Endothelial cell of hepatic sinusoid (primary cell): Measurements from ENCODE around the gene CFHR4.
"Not testable (repeated sequence)": the region's sequence is repeated elsewhere in the genome, so short reads cannot be mapped to it uniquely, and the experiment has no call there.

Experiments
- in situ Hi-C: cut with HindIII; loops from 2 replicates; pipeline ENCODE4 v1.10.0; 2017; ENCODE audit warnings: low sequenced_read_pairs

Gene CFHR4

GRCh38 chr1:196887515-196888239 is at the start of gene CFHR4:
TSS of gene CFHR4 (plus strand) at chr1:196888052. CDS start at chr1:196888151, 99 bp downstream.
- in situ Hi-C loops: no loop called here

DNA sequence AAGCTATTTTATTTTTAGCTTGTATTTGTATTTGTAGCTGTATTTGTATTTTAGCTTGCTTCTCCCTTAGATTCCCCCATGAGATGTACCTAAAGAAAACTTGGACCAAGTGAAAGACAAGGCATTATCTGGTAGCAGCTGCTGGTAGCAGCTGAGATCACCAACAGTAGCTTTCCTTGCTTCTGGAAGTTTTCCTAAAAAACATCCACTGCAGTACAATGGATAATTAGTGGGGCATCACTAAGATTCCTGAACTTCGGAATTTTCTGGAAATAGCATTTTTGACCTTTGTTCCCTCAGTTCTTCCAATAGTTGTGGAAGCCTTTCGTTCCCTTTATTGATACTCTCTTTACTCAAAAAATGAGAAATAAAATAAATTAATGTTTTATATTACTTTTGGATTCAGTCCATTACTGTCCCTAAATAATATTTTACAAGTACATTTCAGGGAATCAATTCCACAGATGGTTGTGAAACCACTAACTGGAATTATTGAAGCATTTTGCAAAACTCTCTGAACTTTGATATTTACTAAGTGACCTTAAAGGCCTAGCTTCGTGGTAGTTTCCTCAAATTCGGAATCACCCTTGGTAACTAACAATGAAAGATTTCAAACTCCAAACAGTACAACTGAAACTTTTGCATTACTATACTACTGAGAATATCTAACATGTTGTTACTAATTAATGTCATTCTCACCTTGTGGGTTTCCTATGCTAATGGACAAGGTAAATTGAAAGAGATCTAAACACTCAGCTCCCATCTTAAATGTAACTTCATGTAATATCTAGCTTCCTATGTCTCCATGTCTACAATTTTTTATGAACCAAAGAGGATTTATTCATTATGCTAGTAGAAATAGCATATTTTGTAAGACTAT is 38.0 kb upstream of the CFHR4 start:
- in situ Hi-C loops: not testable (repeated sequence)

DNA sequence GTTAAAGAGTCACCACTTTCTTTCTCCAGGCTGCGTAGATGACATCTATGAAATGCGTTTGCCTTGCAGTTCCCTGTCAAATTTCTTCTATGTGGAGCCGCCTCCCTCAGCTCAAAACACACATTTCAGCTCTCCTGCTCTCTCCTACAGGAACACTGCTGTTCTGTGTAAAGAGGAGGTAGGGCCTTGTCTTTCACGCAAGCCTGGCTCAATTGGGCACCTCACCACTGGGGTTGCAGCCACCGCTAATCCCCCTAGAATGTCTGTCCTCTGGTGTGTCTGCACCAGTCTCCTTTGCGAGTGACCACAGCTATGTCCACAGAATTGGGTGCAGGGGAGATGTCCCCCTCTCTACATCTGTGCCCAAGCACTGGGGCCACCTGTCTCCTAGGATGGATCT is 31.8 kb upstream of the CFHR4 start:
- in situ Hi-C loops: no loop called here

DNA sequence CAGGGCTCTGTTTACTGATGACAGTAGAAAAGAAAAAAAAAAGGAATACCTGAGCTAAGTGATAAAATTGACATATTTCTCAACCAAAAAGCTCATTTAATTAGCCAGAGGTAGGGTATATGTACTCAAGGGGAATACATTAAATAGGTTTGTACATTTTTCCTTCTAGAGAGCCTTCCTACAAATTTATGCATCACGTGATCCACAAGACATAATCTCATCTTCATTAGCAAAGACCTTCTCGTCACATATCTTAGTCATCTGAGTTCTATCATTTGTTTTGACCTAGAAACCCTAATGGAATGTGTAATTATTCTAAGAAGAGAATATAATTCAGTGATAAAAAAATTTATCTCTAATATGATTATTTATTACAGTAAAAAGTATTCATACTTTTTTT is 30.7 kb upstream of the CFHR4 start:
- in situ Hi-C loops: no loop called here

GRCh38 chr1:196858811-196859210 is 29.0 kb upstream of the CFHR4 start:
- in situ Hi-C loops: no loop called here

- in situ Hi-C loops: no loop called here
Observed at GRCh38 chr1:196860323-196860884, 27.4 kb upstream of the CFHR4 start.

GRCh38 chr1:196861429-196861828 is 26.4 kb upstream of the CFHR4 start:
- in situ Hi-C loops: no loop called here

- in situ Hi-C loops: no loop called here
Observed at GRCh38 chr1:196866974-196867373, 20.9 kb upstream of the CFHR4 start.

DNA sequence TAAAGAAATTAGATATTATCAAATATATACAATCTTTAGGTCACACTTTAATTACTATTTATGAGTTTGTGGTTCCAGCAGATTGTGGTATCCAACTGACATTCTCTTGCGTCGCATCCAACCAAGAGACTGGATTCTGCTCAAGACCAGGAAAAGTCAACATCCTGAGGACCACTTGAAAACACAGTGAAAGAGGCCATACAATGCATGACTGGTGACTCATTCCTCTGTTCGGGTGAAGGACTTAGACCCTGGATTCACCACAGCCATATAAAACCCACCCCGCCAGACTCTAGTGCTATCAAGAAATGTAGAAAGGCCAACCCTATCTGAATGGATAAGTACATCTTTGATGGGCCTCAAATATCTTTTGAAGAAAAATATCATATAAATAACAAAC is 14.5 kb upstream of the CFHR4 start:
- in situ Hi-C loops: no loop called here

- in situ Hi-C loops: no loop called here
Observed at GRCh38 chr1:196875935-196876334, 11.9 kb upstream of the CFHR4 start.

DNA sequence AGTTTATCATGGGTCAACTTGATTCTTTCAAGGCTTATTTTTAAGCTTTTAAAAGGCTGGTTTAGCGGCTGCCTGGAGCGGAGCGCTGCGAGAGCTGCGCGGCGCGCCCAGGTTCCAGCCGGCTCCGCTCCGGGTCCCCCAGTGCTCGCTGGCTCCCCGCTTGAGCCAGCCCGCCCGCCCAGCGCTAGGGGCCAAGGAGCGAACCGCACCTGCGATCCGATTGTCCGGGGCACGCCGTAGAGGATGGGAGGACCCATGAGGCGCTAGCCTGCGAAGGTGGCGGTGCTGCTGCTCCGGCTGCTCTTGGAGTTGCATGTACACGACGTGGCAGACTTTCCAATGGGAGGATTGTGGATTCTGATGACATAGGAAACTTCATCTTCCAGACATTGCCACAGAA is 9.9 kb upstream of the CFHR4 start:
- in situ Hi-C loops: no loop called here

DNA sequence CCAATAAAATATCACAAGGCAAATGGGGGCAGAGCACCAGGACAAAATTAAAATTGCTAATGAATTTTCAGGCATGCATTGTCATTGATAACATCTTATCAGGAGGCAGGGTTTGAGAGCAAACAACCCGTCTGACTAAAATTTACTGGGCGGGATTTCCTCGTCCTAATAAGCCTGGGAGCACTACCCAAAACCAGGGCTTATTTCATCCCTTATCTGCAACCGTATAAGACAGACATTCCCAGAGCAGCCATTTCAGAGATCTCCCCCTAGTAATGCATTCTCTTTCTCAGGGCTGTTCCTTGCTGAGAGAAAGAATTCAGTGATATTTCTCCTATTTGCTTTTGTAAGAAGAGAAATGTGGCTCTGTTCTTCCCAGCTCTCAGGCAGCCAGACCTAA is 1.3 kb upstream of the CFHR4 start:
- in situ Hi-C loops: not testable (repeated sequence)

- in situ Hi-C loops: no loop called here
Observed at GRCh38 chr1:196890668-196891067, 2.8 kb downstream of the CFHR4 start.

GRCh38 chr1:196891251-196891650 is 3.4 kb downstream of the CFHR4 start:
- in situ Hi-C loops: no loop called here

DNA sequence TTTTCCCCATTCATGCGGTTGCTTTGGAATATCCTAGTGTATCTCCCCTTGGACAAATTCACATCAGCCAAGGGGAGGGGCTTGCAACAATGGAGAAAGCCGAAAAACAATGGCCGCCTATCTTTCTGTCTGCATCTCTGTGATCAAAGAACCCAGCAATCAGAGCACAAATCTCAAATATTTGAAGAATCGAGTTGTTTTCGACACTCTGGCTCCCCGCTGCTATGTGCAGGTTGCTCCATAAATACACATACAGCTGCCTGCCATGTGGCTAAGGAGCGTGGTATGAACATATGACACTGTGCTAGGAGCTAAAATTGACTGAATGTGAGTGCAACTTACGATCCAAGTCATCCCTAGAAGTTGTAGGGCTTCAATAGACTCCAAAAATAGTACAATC is 8.5 kb downstream of the CFHR4 start:
- in situ Hi-C loops: no loop called here

- in situ Hi-C loops: no loop called here
Observed at GRCh38 chr1:196897158-196897828, 9.4 kb downstream of the CFHR4 start.

GRCh38 chr1:196902344-196902743 is 14.5 kb downstream of the CFHR4 start:
- in situ Hi-C loops: no loop called here

DNA sequence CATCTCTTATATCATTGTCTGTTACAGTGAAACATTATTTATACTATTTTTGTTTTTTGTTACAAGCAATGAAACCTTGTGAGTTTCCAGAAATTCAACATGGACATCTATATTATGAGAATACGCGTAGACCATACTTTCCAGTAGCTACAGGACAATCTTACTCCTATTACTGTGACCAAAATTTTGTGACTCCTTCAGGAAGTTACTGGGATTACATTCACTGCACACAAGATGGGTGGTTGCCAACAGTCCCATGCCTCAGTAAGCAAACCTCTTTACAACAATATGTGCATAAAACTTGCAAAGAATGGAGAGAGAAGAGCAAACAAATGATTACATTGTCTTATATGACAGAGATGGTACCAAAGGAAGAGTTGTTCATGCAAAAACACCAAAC is 22.4 kb downstream of the CFHR4 start:
- in situ Hi-C loops: no loop called here

DNA sequence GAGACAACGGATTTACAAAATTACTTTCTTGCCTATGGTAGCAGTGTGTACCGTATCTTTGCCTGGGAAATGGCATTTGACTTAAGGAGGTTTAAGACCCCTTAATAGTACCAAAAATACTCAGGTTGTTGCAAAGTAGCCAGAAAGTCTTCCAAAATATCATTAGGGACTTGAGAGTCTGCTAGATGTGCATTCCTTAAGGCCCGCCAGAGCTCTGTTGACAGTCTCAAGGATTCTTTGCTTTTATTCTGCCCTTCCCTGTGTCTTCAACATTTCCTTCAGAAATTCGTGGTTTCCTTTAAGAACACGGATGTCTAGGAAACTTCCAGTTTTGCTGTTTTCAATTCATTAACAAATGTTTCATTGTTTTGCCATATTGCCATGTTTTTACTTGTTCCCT is 24.4 kb downstream of the CFHR4 start:
- in situ Hi-C loops: not testable (repeated sequence)

DNA sequence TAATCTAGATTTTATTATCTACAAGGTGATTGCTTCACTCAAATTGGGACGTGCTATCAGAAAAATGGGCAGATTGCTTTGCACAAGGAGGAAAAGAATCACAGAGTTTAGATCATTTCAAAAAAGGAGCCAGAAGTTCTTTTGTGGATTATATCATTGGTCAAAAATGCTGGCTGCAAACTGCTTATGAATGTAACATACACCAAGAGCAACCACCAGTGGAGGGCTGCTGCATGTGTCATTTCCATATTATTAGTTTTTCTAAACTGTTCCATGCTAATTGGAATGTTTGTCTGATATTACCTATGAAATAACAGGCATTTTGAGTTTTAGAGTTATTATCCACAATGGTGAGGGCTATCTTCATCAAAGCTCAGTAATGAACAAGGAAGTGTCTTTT is 39.0 kb downstream of the CFHR4 start:
- in situ Hi-C loops: not testable (repeated sequence)

- in situ Hi-C loops: not testable (repeated sequence)
Observed at GRCh38 chr1:196932853-196933252, 45.0 kb downstream of the CFHR4 start.
